BLaER1 (cell line): ENCODE data around the gene SMOC2.

Source experiments
- H3K27ac ChIP-seq: shearing (Covaris generic); formaldehyde crosslinking; 2 replicates; pipeline ENCODE4 v1.8.1; 2022
- H3K27me3 ChIP-seq: shearing (Covaris generic); formaldehyde crosslinking; 2 replicates; pipeline ENCODE4 v1.8.1; 2022
- H3K36me3 ChIP-seq: shearing (Covaris generic); formaldehyde crosslinking; 2 replicates; pipeline ENCODE4 v1.8.1; 2022
- H3K4me1 ChIP-seq: shearing (Covaris generic); formaldehyde crosslinking; 2 replicates; pipeline ENCODE4 v1.8.1; 2022
- H3K4me2 ChIP-seq: shearing (Covaris generic); formaldehyde crosslinking; 2 replicates; pipeline ENCODE4 v1.8.1; 2022
- H3K4me3 ChIP-seq: shearing (Covaris generic); formaldehyde crosslinking; 2 replicates; pipeline ENCODE4 v1.8.1; 2022
- H3K9ac ChIP-seq: shearing (Covaris generic); formaldehyde crosslinking; 2 replicates; pipeline ENCODE4 v1.8.1; 2022
- H3K9me3 ChIP-seq: shearing (Covaris generic); formaldehyde crosslinking; 2 replicates; pipeline ENCODE4 v1.8.1; 2022
- H4K20me1 ChIP-seq: shearing (Covaris generic); formaldehyde crosslinking; 2 replicates; pipeline ENCODE4 v1.8.1; 2022
- Cebpa-rat ChIP-seq: shearing (Covaris generic); IDR thresholded peaks from 2 replicates; pipeline ENCODE4 v1.8.1; 2022

Gene SMOC2

DNA sequence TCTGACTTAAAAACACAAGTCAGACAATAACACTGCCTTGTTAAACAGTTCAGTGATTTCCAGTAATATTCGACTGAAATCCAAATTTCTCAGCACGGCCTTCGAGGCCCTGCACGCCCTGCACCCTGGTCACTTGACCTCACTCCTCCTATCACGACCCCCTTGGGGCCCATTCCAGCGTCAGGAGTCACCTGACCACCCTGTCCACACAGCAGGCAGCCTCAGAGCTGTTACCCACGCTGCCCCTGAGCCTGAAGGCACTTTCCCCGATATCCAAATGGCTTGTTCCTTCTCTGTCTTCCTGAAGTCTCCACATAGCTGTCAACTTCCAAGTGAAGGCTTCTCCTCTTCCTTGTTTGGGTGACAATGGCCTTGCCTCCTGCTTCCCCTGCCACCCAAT, 33.1 kb upstream of the SMOC2 start:
- no peak for TF ChIP-seq Cebpa-rat
- no peak overlapping the region for H3K4me3 ChIP-seq
- no peak overlapping the region for H3K4me2 ChIP-seq
- H4K20me1 ChIP-seq, result no peaks in the 10 kb centered on the region
- no peaks in the 10 kb centered on the region for H3K36me3 ChIP-seq
- no peak overlapping the region for H3K27ac ChIP-seq
- no peak overlapping the region for H3K9ac ChIP-seq
- no peaks in the 10 kb centered on the region for H3K27me3 ChIP-seq
- H3K9me3 ChIP-seq, result no peaks in the 10 kb centered on the region
- no peaks in the 10 kb centered on the region for H3K4me1 ChIP-seq

GRCh38 chr6:168408504-168409136, 32.4 kb upstream of the SMOC2 start:
- no peaks in the 10 kb centered on the region for H4K20me1 ChIP-seq
- H3K9ac ChIP-seq, result no peak overlapping the region
- H3K4me3 ChIP-seq, result no peak overlapping the region
- no peak overlapping the region for H3K27ac ChIP-seq
- H3K4me1 ChIP-seq, result no peaks in the 10 kb centered on the region
- no peak overlapping the region for H3K4me2 ChIP-seq
- H3K36me3 ChIP-seq, result no peaks in the 10 kb centered on the region
- no peaks in the 10 kb centered on the region for H3K9me3 ChIP-seq
- no peaks in the 10 kb centered on the region for H3K27me3 ChIP-seq
- no peak for TF ChIP-seq Cebpa-rat

- no peak for TF ChIP-seq Cebpa-rat
- H4K20me1 ChIP-seq, result no peaks in the 10 kb centered on the region
- H3K4me3 ChIP-seq, result no peak overlapping the region
- no peaks in the 10 kb centered on the region for H3K27me3 ChIP-seq
- H3K4me1 ChIP-seq, result no peaks in the 10 kb centered on the region
- H3K27ac ChIP-seq, result no peak overlapping the region
- H3K9me3 ChIP-seq, result no peaks in the 10 kb centered on the region
- H3K36me3 ChIP-seq, result no peaks in the 10 kb centered on the region
- H3K4me2 ChIP-seq, result no peak overlapping the region
- no peak overlapping the region for H3K9ac ChIP-seq
These were observed 30.9 kb upstream of the SMOC2 start for GRCh38 chr6:168410035-168410434.

- Histone ChIP-seq H3K36me3 (no peaks in the 10 kb centered on the region), H4K20me1 (no peaks in the 10 kb centered on the region), H3K9me3 (no peaks in the 10 kb centered on the region), H3K4me1 (no peaks in the 10 kb centered on the region), H3K27ac (no peak overlapping the region), H3K9ac (no peak overlapping the region), H3K4me2 (no peak overlapping the region), H3K27me3 (no peaks in the 10 kb centered on the region), H3K4me3 (no peak overlapping the region)
- no peak for TF ChIP-seq Cebpa-rat
These were observed 30.4 kb upstream of the SMOC2 start for GRCh38 chr6:168410554-168411011.

- no peaks in the 10 kb centered on the region for H3K27me3 ChIP-seq
- no peaks in the 10 kb centered on the region for H3K4me1 ChIP-seq
- H3K4me3 ChIP-seq, result no peak overlapping the region
- no peak overlapping the region for H3K4me2 ChIP-seq
- TF ChIP-seq Cebpa-rat, result no peak
- H4K20me1 ChIP-seq, result no peaks in the 10 kb centered on the region
- H3K36me3 ChIP-seq, result no peaks in the 10 kb centered on the region
- no peak overlapping the region for H3K9ac ChIP-seq
- H3K9me3 ChIP-seq, result no peaks in the 10 kb centered on the region
- H3K27ac ChIP-seq, result no peak overlapping the region
These were observed 29.9 kb upstream of the SMOC2 start for GRCh38 chr6:168411130-168411529.

GRCh38 chr6:168411793-168412192, 29.2 kb upstream of the SMOC2 start:
- H4K20me1 ChIP-seq, result no peaks in the 10 kb centered on the region
- no peaks in the 10 kb centered on the region for H3K9me3 ChIP-seq
- no peaks in the 10 kb centered on the region for H3K36me3 ChIP-seq
- H3K9ac ChIP-seq, result no peak overlapping the region
- no peak overlapping the region for H3K4me3 ChIP-seq
- no peaks in the 10 kb centered on the region for H3K27me3 ChIP-seq
- no peak overlapping the region for H3K4me2 ChIP-seq
- H3K4me1 ChIP-seq, result no peaks in the 10 kb centered on the region
- TF ChIP-seq Cebpa-rat, result no peak
- H3K27ac ChIP-seq, result no peak overlapping the region

- Histone ChIP-seq H3K4me3 (no peak overlapping the region), H3K27me3 (0 out of 2 replicates have a peak, but pooled peaks cover 2% of the 10 kb centered on the region), H3K9ac (no peak overlapping the region), H3K27ac (no peak overlapping the region), H3K36me3 (no peaks in the 10 kb centered on the region), H4K20me1 (no peaks in the 10 kb centered on the region), H3K4me2 (no peak overlapping the region), H3K4me1 (no peaks in the 10 kb centered on the region), H3K9me3 (no peaks in the 10 kb centered on the region)
- no peak for TF ChIP-seq Cebpa-rat
These were observed 28.5 kb upstream of the SMOC2 start for GRCh38 chr6:168412456-168412855.

- H3K4me1 ChIP-seq, result no peaks in the 10 kb centered on the region
These were observed 27.8 kb upstream of the SMOC2 start for GRCh38 chr6:168413018-168413720.

DNA sequence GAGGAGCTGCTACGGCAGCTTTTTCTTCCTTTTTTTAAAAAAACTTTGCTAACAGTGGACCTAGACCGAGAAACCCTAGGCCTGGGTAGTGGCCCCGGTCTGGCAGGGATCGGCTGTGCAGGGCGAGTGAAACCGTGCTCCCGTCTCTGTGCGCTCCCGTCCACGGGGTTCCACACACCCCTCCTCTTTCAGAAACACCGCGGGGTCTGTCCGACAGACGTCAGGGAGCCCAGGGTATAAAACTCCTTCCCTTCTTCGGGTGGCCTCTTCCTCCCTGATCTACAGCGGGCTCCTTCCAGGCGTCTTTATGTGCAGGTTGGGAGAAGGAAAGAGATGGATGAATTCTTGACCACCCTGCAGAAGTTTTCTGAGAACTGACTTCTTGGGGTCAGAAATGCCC, 27.1 kb upstream of the SMOC2 start:
- H3K9ac ChIP-seq, result no peak overlapping the region
- H3K9me3 ChIP-seq, result no peaks in the 10 kb centered on the region
- no peak overlapping the region for H3K27ac ChIP-seq
- 0 out of 2 replicates have a peak, but pooled peaks cover 5% of the 10 kb centered on the region for H3K27me3 ChIP-seq
- no peaks in the 10 kb centered on the region for H3K4me1 ChIP-seq
- TF ChIP-seq Cebpa-rat, result no peak
- no peak overlapping the region for H3K4me2 ChIP-seq
- H3K36me3 ChIP-seq, result no peaks in the 10 kb centered on the region
- no peak overlapping the region for H3K4me3 ChIP-seq
- no peaks in the 10 kb centered on the region for H4K20me1 ChIP-seq

More at GRCh38 chr6:168413018-168413720, 27.8 kb upstream of the SMOC2 start:
- no peak overlapping the region for H3K4me3 ChIP-seq
- H3K36me3 ChIP-seq, result no peaks in the 10 kb centered on the region
- H3K27ac ChIP-seq, result no peak overlapping the region
- H3K4me2 ChIP-seq, result no peak overlapping the region
- H3K9ac ChIP-seq, result no peak overlapping the region
- H4K20me1 ChIP-seq, result no peaks in the 10 kb centered on the region
- TF ChIP-seq Cebpa-rat, result no peak
- no peaks in the 10 kb centered on the region for H3K9me3 ChIP-seq
- H3K27me3 ChIP-seq, result 0 out of 2 replicates have a peak, but pooled peaks cover 5% of the 10 kb centered on the region

DNA sequence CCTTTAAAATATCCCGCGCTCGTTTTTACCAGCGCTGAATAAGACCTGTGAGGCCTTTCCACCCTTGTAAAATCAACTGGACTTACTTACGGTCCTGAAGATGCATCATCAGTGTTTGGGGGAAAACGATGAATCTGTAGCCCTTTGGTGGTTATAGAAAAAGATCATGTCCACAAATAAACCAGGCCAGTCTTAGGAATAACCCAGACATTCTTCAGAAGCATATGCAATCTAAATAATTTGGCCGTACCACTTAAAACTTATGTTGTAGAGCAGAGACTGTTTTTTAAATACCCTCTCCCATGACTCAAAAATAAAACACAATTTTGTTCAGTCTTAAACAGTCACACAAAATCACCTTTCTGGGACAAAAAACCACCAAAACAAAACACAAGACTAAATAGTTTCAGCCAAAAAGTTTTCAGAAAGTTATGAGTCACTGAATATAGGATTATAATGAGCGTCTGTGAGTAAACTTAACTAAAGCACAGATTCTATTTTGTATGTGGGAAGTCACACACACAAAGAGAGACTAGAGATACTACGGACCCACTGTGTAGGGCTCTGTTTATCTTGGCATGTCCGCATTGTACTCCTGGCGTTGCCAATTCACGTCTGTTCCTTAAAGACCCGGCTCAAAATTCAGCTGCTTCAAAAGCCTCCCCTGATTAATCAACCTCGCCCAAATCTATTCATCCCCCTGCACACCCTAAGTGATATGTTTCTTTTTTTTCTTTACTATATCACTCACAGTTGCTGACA, 26.5 kb upstream of the SMOC2 start:
- no peaks in the 10 kb centered on the region for H3K4me1 ChIP-seq
- H3K27ac ChIP-seq, result no peak overlapping the region
- H3K4me3 ChIP-seq, result no peak overlapping the region
- H3K27me3 ChIP-seq, result 0 out of 2 replicates have a peak, but pooled peaks cover 5% of the 10 kb centered on the region
- H3K9ac ChIP-seq, result no peak overlapping the region
- no peaks in the 10 kb centered on the region for H4K20me1 ChIP-seq
- H3K9me3 ChIP-seq, result no peaks in the 10 kb centered on the region
- no peak overlapping the region for H3K4me2 ChIP-seq
- no peak for TF ChIP-seq Cebpa-rat
- H3K36me3 ChIP-seq, result no peaks in the 10 kb centered on the region
